NCI-H2196 treated with DMSO at 0.1 percent for 48 hours (cell line): ENCODE data around the gene FASTKD1.
"Not testable (repeated sequence)": the region's sequence is repeated elsewhere in the genome, so short reads cannot be mapped to it uniquely, and the experiment has no call there.

Source experiments
- DNase-seq: peaks from one replicate; lab custom pipeline; 2025; ENCODE audit not compliant: unreplicated experiment; lab: John Stamatoyannopoulos, UW

FASTKD1 gene

DNA sequence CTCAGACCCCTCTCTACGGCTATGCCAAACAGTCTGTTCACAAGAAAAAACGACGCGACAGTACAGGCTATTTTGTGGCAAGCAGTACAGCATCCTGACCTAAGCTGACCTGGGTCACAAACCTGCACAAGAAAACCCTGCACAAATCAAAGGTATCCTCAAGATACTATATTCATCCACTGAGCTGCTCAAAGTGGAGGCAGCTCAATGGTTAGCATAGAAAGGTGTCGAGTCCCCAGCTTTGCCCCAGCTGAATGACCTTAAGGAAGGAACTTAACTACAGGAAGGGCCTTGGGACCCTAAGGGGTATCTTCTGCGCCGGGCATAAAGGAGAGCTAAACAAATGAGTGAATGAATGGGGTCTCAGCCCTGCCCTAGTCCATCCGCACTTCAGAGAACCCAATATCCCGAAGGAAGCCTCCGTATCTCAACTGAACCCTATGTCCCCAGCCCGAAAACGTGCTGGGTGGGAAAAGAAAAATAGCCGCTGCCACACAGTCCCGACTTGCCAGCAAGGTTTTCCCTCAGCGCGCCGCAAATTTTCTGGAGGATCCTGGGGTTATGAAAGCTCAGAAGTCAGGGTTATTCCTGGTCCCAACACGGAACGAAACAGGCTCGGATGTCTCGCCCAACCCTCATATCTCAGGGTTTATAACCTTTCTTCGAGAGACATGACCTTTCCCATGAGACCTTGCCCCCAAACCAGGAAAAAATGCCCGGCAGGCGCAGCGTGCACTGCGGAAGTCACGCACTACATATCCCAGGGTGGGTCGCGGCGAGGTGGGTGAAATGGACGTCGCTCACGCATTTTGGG lies at the start of gene FASTKD1:
Gene FASTKD1 (minus strand): TSS at position 706 of the 814 bp plus-strand sequence. CDS start 1,836 bp downstream, outside the sequence.
- peak; percentile 80 for DNase-seq

- no peak for DNase-seq
Measured at GRCh38 chr2:169623235-169623634, 49.6 kb upstream of the FASTKD1 start.

GRCh38 chr2:169620509-169620908 lies 46.8 kb upstream of the FASTKD1 start:
- DNase-seq = no peak

DNA sequence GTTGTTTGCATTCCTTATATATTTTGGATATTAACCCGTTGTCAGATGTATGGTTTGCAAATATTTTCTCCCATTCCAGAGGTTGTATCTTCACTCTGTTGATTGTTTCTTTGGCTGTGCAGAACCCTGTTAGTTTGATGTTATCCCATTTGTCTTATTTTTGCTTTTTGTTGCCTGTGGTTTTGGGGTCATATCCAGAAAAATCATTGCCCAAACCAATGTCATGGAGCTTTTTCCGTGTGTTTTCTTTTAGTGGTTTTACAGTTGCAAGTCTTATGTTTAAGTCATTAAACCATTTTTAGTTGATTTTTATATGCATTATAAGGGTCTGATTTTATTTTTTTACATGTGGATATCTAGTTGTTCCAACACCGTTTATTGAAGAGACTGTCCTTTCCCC lies 46.3 kb upstream of the FASTKD1 start:
- no peak for DNase-seq

DNA sequence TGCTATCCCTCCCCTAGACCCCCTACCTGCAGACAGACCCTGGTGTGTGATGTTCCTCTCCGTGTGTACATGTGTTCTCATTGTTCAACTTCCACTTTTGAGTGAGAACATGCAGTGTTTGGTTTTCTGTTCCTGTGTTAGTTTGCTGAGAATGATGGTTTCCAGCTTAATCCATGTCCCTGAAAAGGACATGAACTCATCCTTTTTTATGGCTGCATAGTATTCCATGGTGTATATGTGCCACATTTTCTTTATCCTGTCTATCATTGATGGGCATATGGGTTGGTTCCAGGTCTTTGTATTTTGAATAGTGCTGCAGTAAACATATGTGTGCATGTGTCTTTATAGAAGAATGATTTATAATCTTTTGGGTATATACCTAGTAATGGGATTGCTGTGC lies 42.3 kb upstream of the FASTKD1 start:
- not testable (repeated sequence) for DNase-seq

DNA sequence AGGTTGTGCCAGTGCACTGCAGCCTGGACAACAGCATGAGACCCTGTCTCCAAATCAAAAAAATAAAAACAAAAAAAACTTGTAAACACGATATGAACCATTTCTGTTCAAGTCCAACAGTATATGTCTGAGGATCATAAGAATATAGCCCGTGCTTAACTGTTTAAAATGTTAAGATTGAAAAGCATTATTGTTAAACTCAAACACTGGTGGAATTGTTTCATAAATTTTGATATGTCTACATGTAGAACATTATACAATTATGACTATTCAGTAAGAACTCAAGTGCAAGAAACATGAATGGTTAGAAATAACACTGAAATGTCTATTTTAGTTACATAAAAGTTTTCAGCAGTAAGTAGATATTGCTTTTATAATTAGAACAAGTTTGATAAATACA lies 40.2 kb upstream of the FASTKD1 start:
- no peak for DNase-seq

- DNase-seq = no peak
Measured at GRCh38 chr2:169609264-169609663, 35.6 kb upstream of the FASTKD1 start.

GRCh38 chr2:169599568-169599967 lies 25.9 kb upstream of the FASTKD1 start:
- DNase-seq = no peak

GRCh38 chr2:169598982-169599381 lies 25.3 kb upstream of the FASTKD1 start:
- no peak for DNase-seq

- not testable (repeated sequence) for DNase-seq
Measured at GRCh38 chr2:169596546-169596945, 22.9 kb upstream of the FASTKD1 start.

DNA sequence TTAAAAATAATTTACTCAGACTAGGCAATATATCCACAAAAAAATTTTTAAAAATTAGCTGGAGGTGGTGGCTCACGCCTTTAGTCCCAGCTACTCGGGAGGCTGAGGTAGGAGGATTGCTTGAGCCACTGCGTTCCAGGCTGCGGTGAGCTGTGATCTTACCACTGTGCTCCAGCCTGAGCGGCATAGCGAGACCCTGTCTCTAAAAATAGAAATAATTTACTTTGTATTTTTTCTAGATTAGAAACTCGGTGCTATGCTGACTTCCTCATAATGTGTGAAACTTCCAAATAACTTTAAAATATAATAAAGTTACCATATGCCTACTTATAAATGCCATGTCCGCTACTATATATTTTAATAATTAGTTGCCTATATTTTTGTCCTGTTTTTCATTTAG lies 17.1 kb upstream of the FASTKD1 start:
- no peak for DNase-seq

GRCh38 chr2:169585673-169586072 lies 12.0 kb upstream of the FASTKD1 start:
- DNase-seq = no peak

GRCh38 chr2:169584005-169584877 lies 10.6 kb upstream of the FASTKD1 start, which contains the start of gene PPIG:
Gene PPIG, plus strand, starts transcription at chr2:169584351. Its CDS starts 19,691 bp downstream, at chr2:169604042.
- DNase-seq = peak; percentile 89

DNA sequence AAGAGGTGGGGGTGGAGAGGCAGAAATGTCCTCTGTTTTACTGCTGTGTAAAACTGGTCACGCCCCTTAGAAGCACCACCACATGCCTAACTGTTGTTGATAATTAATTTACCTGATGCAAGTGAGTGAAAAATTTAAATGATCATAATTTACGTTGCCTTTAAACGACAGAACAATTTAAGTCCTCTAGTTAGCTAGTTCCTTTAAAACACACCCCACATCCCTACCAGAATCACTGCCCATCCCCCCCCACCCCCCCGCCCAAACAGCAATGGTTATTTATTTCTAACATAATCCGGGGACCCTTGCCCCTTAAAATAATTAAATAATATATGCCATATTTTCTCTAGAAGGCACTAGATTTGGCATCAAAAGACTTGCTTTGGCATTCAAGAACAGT lies 9.9 kb upstream of the FASTKD1 start:
- no peak for DNase-seq

GRCh38 chr2:169582552-169583266 lies 9.0 kb upstream of the FASTKD1 start:
- not testable (repeated sequence) for DNase-seq

- no peak for DNase-seq
Measured at GRCh38 chr2:169579044-169579443, 5.4 kb upstream of the FASTKD1 start.

GRCh38 chr2:169575264-169575663 lies 1.6 kb upstream of the FASTKD1 start:
- DNase-seq = not testable (repeated sequence)

- not testable (repeated sequence) for DNase-seq
Measured at GRCh38 chr2:169574539-169574938, 874 bp upstream of the FASTKD1 start.

DNA sequence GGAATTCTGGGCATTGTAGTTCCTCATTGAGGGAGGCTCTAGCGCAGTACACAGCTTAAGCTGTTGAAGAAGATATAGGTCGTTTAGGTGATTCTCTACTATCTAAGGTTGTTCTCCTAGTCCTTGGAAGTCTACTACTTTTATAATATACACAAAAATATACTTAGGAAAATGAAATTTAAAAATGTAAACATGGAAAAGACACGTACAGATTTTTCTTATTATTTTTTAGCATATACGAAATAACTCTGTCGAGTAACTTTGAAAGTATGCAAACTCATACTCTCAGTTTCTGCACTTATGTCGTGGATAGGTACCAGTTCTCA lies 272 bp upstream of the FASTKD1 start:
- DNase-seq = no peak

- DNase-seq = no peak
Measured at GRCh38 chr2:169572821-169573159, 875 bp downstream of the FASTKD1 start.

GRCh38 chr2:169572189-169572588 lies 1.5 kb downstream of the FASTKD1 start:
- no peak for DNase-seq
